H1 (cell line): ENCODE measurements around the gene MARK3. TPM values are rescaled to one million over a fixed set of nuclear protein-coding genes. Genes with fewer than 3 reads are reported as not detected.

Source experiments
- CHD7 ChIP-seq: fragments of 300-600 bp; sonication (generic); IDR thresholded peaks from 2 replicates; pipeline ENCODE4 v1.7.1; 2012; ENCODE audit warnings: low read length, moderate library complexity, mild to moderate bottlenecking, inconsistent platforms; ENCODE audit not compliant: insufficient replicate concordance
- YY1 ChIP-seq: IDR thresholded peaks from 2 replicates; pipeline ENCODE4 v1.6.1; 2011; ENCODE audit warnings: low read depth, mild to moderate bottlenecking, low read length
- polyA plus RNA-seq, 7 experiments: library from polyadenylated mRNA; depleted of rRNA in 3 of 7; stranded (reverse) in 5 of 7; unstranded in 2 of 7; fragments of >200 nt in 5 of 7; fragments of 200-250 nt in 2 of 7; gene quantifications; 1 replicate in 5 of 7; 2 replicates in 1 of 7; 4 replicates in 1 of 7; pipeline versions ENCODE4 v1.2.1 to v1.2.3, GENCODE V29; 2011 to 2013; ENCODE audit warnings: missing spikeins in 2 of 7, mixed read lengths in 2 of 7
- total RNA-seq: library from RNA; stranded (reverse); fragmentation: NEBNext Ultra II Directional; extraction: Animal tissue kit (Norgen Biotek cat#: 25700); gene quantifications from 2 replicates; pipeline ENCODE4 v1.2.1, GENCODE V29; 2021

The MARK3 gene
- total and polyA plus RNA-seq, 2 of the 8 experiments (the other 6 are each of a cell fraction or from before 2014, with no cell fraction given) = 39.4 to 76.9 TPM

- TF ChIP-seq CHD7 (no peak), YY1 (no peak)
These were observed 18.5 kb upstream of the MARK3 start (continued) for GRCh38 chr14:103366741-103367140.
